Renal cortex interstitium (tissue), 3 donors: Measurements from ENCODE around the gene PWP1. TPM values are rescaled to one million over a fixed set of nuclear protein-coding genes. Genes with fewer than 3 reads are reported as not detected.

ENCODE experiments used
- polyA plus RNA-seq, 3 donors: library from polyadenylated mRNA; unstranded; fragments of 120-200 nt; gene quantifications; one replicate each; pipeline ENCODE4 v1.2.1, GENCODE V29; 2013; ENCODE audit not compliant: insufficient read length in 3 of 3

PWP1 gene
- polyA plus RNA-seq, 3 donors, result 53.7 to 60.6 (median 57.7) TPM

Other genes with a start within 250 kb of the PWP1 start
- gene PRDM4, start 75.3 kb downstream of the PWP1 start, polyA plus RNA-seq, result 10 to 100 TPM; 37.9 to 43.8 (median 43.0) TPM
- not detected for gene ASCL4, start 88.9 kb downstream of the PWP1 start, polyA plus RNA-seq